IMR-90 (cell line): ENCODE data around the gene SSH2. TPM values are rescaled to one million over a fixed set of nuclear protein-coding genes. Genes with fewer than 3 reads are reported as not detected.

Source experiments
- ATAC-seq: fragments of 200-7000 bp; cut with Tn5 transposase; 2 replicates; pipeline ENCODE4 v1.9.1; 2020; ENCODE audit warnings: low read depth, mild to moderate bottlenecking, moderate library complexity
- BruUV-seq: library from RNA; stranded (reverse); fragments of 400-500 nt; replicated peaks from 2 replicates; lab custom pipeline; 2021; lab: Mats Ljungman, UMichigan
- CTCF ChIA-PET: fragments of 300-600 bp; formaldehyde crosslinking; extraction: SDS; loops from one replicate; lab custom pipeline; 2021; ENCODE audit warnings: antibody characterized with exemption; lab: Yijun Ruan, JAX
- POLR2A ChIA-PET: fragments of 300-600 bp; sonication (Branson Sonifier 250); formaldehyde crosslinking; loops from one replicate; lab custom pipeline; 2022; ENCODE audit warnings: antibody characterized with exemption; ENCODE audit not compliant: unreplicated experiment; lab: Charles Lee
- DNase-seq: peaks from one replicate; pipeline ENCODE4 v3.0.0; 2013
- H2AFZ ChIP-seq: replicated peaks from 2 replicates; pipeline ENCODE3; 2013; ENCODE audit warnings: low read length, mild to moderate bottlenecking; ENCODE audit not compliant: poor library complexity
- H2AK5ac ChIP-seq: 2 replicates; pipeline ENCODE4 v1.6.1; 2013; ENCODE audit warnings: low read depth, low read length, inconsistent platforms
- H2AK9ac ChIP-seq: replicated peaks from 2 replicates; pipeline ENCODE3; 2013; ENCODE audit warnings: mild to moderate bottlenecking, low read depth, low read length, moderate library complexity; ENCODE audit not compliant: poor library complexity
- H2BK120ac ChIP-seq: 2 replicates; pipeline ENCODE4 v1.6.1; 2013; ENCODE audit warnings: low read depth, low read length, inconsistent platforms
- H2BK15ac ChIP-seq: 3 replicates; pipeline ENCODE4 v1.6.1; 2013; ENCODE audit warnings: low read depth, low read length, inconsistent platforms
- H2BK20ac ChIP-seq: 2 replicates; pipeline ENCODE4 v1.6.1; 2013; ENCODE audit warnings: low read depth, mild to moderate bottlenecking, inconsistent platforms, low read length, moderate library complexity
- H2BK5ac ChIP-seq: 2 replicates; pipeline ENCODE4 v1.6.1; 2013; ENCODE audit warnings: mild to moderate bottlenecking, low read depth, low read length, inconsistent platforms; ENCODE audit not compliant: poor library complexity, severe bottlenecking
- H3K14ac ChIP-seq: replicated peaks from 2 replicates; pipeline ENCODE4 v1.6.1; 2013; ENCODE audit warnings: low read depth, low read length, inconsistent platforms
- H3K18ac ChIP-seq: 2 replicates; pipeline ENCODE4 v1.6.1; 2013; ENCODE audit warnings: low read depth, low read length, control low read depth
- H3K23ac ChIP-seq: 2 replicates; pipeline ENCODE4 v1.6.1; 2013; ENCODE audit warnings: low read depth, low read length, inconsistent platforms
- H3K27ac ChIP-seq: 2 replicates; pipeline ENCODE4 v1.5.1; 2013; ENCODE audit warnings: mild to moderate bottlenecking, control low read depth, low read length; ENCODE audit not compliant: insufficient read depth
- H3K27me3 ChIP-seq: 2 replicates; pipeline ENCODE4 v1.6.1; 2013; ENCODE audit warnings: low read length; ENCODE audit not compliant: control insufficient read depth, insufficient read depth
- H3K36me3 ChIP-seq: 2 replicates; pipeline ENCODE4 v1.6.1; 2013; ENCODE audit warnings: low read length, mixed read lengths; ENCODE audit not compliant: control insufficient read depth, insufficient read depth
- H3K4ac ChIP-seq: 2 replicates; pipeline ENCODE4 v1.6.1; 2013; ENCODE audit warnings: low read depth, low read length, inconsistent platforms
- H3K4me1 ChIP-seq: 2 replicates; pipeline ENCODE4 v1.6.1; 2013; ENCODE audit warnings: low read length, mixed read lengths; ENCODE audit not compliant: control insufficient read depth, insufficient read depth
- H3K4me2 ChIP-seq: 2 replicates; pipeline ENCODE4 v1.6.1; 2013; ENCODE audit warnings: low read depth, mild to moderate bottlenecking, control low read depth, low read length, moderate library complexity
- H3K4me3 ChIP-seq: 2 replicates; pipeline ENCODE4 v1.5.1; 2013; ENCODE audit warnings: low read depth, mild to moderate bottlenecking, control low read depth, low read length, moderate library complexity; ENCODE audit not compliant: insufficient read depth
- H3K56ac ChIP-seq: 2 replicates; pipeline ENCODE4 v1.6.1; 2013; ENCODE audit warnings: low read length, inconsistent platforms; ENCODE audit not compliant: insufficient read depth; ENCODE audit errors: extremely low read depth
- H3K79me1 ChIP-seq, 2 experiments: 2 replicates each; pipeline ENCODE4 v1.6.1; 2013; ENCODE audit warnings: low read length in 2 of 2, inconsistent platforms in 1 of 2, low read depth in 1 of 2
- H3K9ac ChIP-seq: 2 replicates; pipeline ENCODE4 v1.6.1; 2013; ENCODE audit warnings: low read depth, low read length, control low read depth
- H3K9me1 ChIP-seq: 2 replicates; pipeline ENCODE4 v1.6.1; 2013; ENCODE audit warnings: low read length, inconsistent platforms; ENCODE audit not compliant: insufficient read depth
- H3K9me3 ChIP-seq: 2 replicates; pipeline ENCODE4 v1.6.1; 2013; ENCODE audit warnings: low read length; ENCODE audit not compliant: control insufficient read depth, insufficient read depth
- H4K20me1 ChIP-seq: 2 replicates; pipeline ENCODE4 v1.6.1; 2013; ENCODE audit warnings: low read length, inconsistent platforms; ENCODE audit not compliant: insufficient read depth
- H4K5ac ChIP-seq: 2 replicates; pipeline ENCODE4 v1.6.1; 2013; ENCODE audit warnings: mild to moderate bottlenecking, low read depth, low read length, control low read depth
- H4K8ac ChIP-seq, 2 experiments: 2 replicates each; pipeline ENCODE4 v1.6.1; 2013; ENCODE audit warnings: low read depth in 2 of 2, low read length in 2 of 2, control low read depth in 1 of 2, inconsistent platforms in 1 of 2
- H4K91ac ChIP-seq: 2 replicates; pipeline ENCODE4 v1.6.1; 2013; ENCODE audit warnings: low read depth, low read length, inconsistent platforms; ENCODE audit not compliant: insufficient read depth
- BHLHE40 ChIP-seq: fragments of 150-350 bp; IDR thresholded peaks from 2 replicates; pipeline ENCODE4 v1.6.1; 2016; ENCODE audit warnings: mild to moderate bottlenecking, low read depth, low read length
- CHD1 ChIP-seq: IDR thresholded peaks from 2 replicates; pipeline ENCODE4 v1.6.1; 2012; ENCODE audit warnings: low read depth, low read length, improper control_type of control experiment
- CTCF ChIP-seq: conservative IDR thresholded peaks from 2 replicates; pipeline ENCODE4 v1.5.1; 2012; ENCODE audit warnings: mild to moderate bottlenecking, low read depth, low read length, improper control_type of control experiment
- FOS ChIP-seq: fragments of 150-350 bp; IDR thresholded peaks from 2 replicates; pipeline ENCODE4 v1.6.1; 2016; ENCODE audit warnings: low read depth, low read length
- MAZ ChIP-seq: IDR thresholded peaks from 2 replicates; pipeline ENCODE4 v1.6.1; 2012; ENCODE audit warnings: low read depth, mild to moderate bottlenecking, low read length, improper control_type of control experiment, moderate library complexity, borderline replicate concordance
- NFE2L2 ChIP-seq: fragments of 150-350 bp; IDR thresholded peaks from 2 replicates; pipeline ENCODE4 v1.6.1; 2016; ENCODE audit warnings: low read depth, mild to moderate bottlenecking, low read length
- POLR2A ChIP-seq: IDR thresholded peaks from 2 replicates; pipeline ENCODE4 v1.6.1; 2012; ENCODE audit warnings: mild to moderate bottlenecking, low read depth, low read length
- RCOR1 ChIP-seq: IDR thresholded peaks from 2 replicates; pipeline ENCODE4 v1.6.1; 2012; ENCODE audit warnings: mild to moderate bottlenecking, low read length, improper control_type of control experiment; ENCODE audit not compliant: insufficient replicate concordance
- RFX5 ChIP-seq: IDR thresholded peaks from 2 replicates; pipeline ENCODE4 v1.8.0; 2012; ENCODE audit warnings: low read depth, mild to moderate bottlenecking, low read length, moderate library complexity
- SMC3 ChIP-seq: fragments of 150-350 bp; IDR thresholded peaks from 2 replicates; pipeline ENCODE4 v1.6.1; 2016; ENCODE audit warnings: low read depth, mild to moderate bottlenecking, antibody characterized with exemption, low read length, moderate library complexity
- WGBS, 2 experiments: methylation state at CpG; one replicate each; pipeline versions ENCODE4 v1.1.5 to v1.1.7; 2013; ENCODE audit warnings: missing lambda C conversion rate in 2 of 2; ENCODE audit not compliant: insufficient read length in 1 of 2; ENCODE audit errors: extremely low coverage in 2 of 2; 5-methylcytosine and 5-hydroxymethylcytosine counted together
- dilution Hi-C: fragments of 300-500 bp; cut with HindIII; formaldehyde crosslinking; loops from one replicate; pipeline ENCODE4 v1.14.3; 2018; ENCODE audit warnings: low sequenced_read_pairs; ENCODE audit not compliant: unreplicated experiment
- in situ Hi-C: fragments of 300-500 bp; cut with MboI; formaldehyde crosslinking; loops from 3 replicates; pipeline ENCODE4 v1.14.3; 2019; ENCODE audit warnings: low sequenced_read_pairs, inconsistent platforms, mixed read lengths
- intact Hi-C: fragments of 100-400 bp; cut with micrococcal nuclease; formaldehyde crosslinking; loops from 2 replicates; pipeline ENCODE4 v1.10.0; 2022
- polyA plus RNA-seq, 3 experiments: library from polyadenylated mRNA; depleted of rRNA; stranded (reverse); fragments of >200 nt; gene quantifications; 2 replicates each; pipeline ENCODE4 v1.2.3, GENCODE V29; 2012; ENCODE audit warnings: low replicate concordance in 1 of 3
- total RNA-seq: library from RNA; depleted of rRNA; stranded (reverse); fragments of >200 nt; gene quantifications from 2 replicates; pipeline ENCODE4 v1.2.3, GENCODE V29; 2012

Gene SSH2
- total and polyA plus RNA-seq, 2 of the 4 experiments (the other 2 are of a cell fraction) = 9.3 TPM

GRCh38 chr17:29846298-29846697, 83.7 kb downstream of the SSH2 start:
- Histone ChIP-seq H2BK20ac (no peak overlapping the region), H3K56ac (no peak overlapping the region), H4K91ac (no peak overlapping the region), H2BK15ac (no peak overlapping the region), H3K36me3 (no peaks in the 10 kb centered on the region), H4K5ac (no peak overlapping the region), H3K4ac (peak overlapping the region; percentile 53; the same call in 1 of the 2 replicates), H3K14ac (peak overlapping the region; percentile 61), H3K9me1 (peaks cover 4% of the 10 kb centered on the region; the same call in 1 of the 2 replicates), H2AK5ac (no peak overlapping the region), H3K23ac (no peak overlapping the region), H2AFZ (no peak overlapping the region), H2BK120ac (no peak overlapping the region), H3K4me2 (no peak overlapping the region), H3K18ac (no peak overlapping the region), H3K9ac (no peak overlapping the region), H3K4me3 (no peak overlapping the region), H3K27me3 (no peaks in the 10 kb centered on the region), H3K4me1 (peaks cover 14% of the 10 kb centered on the region), H4K20me1 (no peaks in the 10 kb centered on the region), H3K79me1 (peaks cover 26 to 38% of the 10 kb centered on the region in 2 experiments; a peak in 3 of 4 replicates), H2AK9ac (no peak overlapping the region), H3K9me3 (no peaks in the 10 kb centered on the region), H2BK5ac (peak overlapping the region; percentile 25), H3K27ac (no peak overlapping the region), H4K8ac (no peak overlapping the region)
- intact Hi-C loops (no loop called here), in situ Hi-C loops (no loop called here), dilution Hi-C loops (no loop called here)
- ATAC-seq = no peak
- peak; percentile 14 for DNase-seq
- no TSS peak for BruUV-seq
- ChIA-PET CTCF (interaction anchor here (1.1 kb wide), 1 partner anchor 39 kb away, joined by 4 read pairs; no protein-coding TSS in a partner anchor), POLR2A (no interaction called here)
- TF ChIP-seq BHLHE40 (no peak), SMC3 (no peak), FOS (no peak), MAZ (no peak), CTCF (no peak), RFX5 (no peak), POLR2A (no peak), NFE2L2 (no peak), CHD1 (no peak), RCOR1 (no peak)
- WGBS, 2 experiments = no CpG with 5 or more reads among the region's 2 CpGs
